Breast epithelium (tissue), 4 donors: ENCODE measurements around the gene INHA. TPM values are rescaled to one million over a fixed set of nuclear protein-coding genes. Genes with fewer than 3 reads are reported as not detected.

ENCODE experiments used
- DNase-seq, 2 donors: peaks; one replicate each; pipeline ENCODE4 v3.0.0-alpha.2; 2019; ENCODE audit warnings: low spot score in 2 of 2
- H3K27ac ChIP-seq, 2 donors: fragments of 200-600 bp; sonication (generic) in 1 of 2; one replicate each; pipeline ENCODE4 v1.5.1; 2016 to 2019; ENCODE audit warnings: mild to moderate bottlenecking in 1 of 2
- H3K27me3 ChIP-seq, 2 donors: fragments of 200-600 bp; sonication (generic) in 1 of 2; one replicate each; pipeline versions ENCODE4 v1.5.1 to v1.6.0; 2017 to 2019; ENCODE audit warnings: control low read depth in 1 of 2, mild to moderate bottlenecking in 1 of 2
- H3K36me3 ChIP-seq: fragments of 200-600 bp; one replicate; pipeline ENCODE4 v1.5.1; 2019
- H3K4me1 ChIP-seq, 2 donors: fragments of 200-600 bp; sonication (generic); one replicate each; pipeline ENCODE4 v1.5.1; 2016 to 2019; ENCODE audit warnings: control low read depth in 1 of 2
- H3K4me3 ChIP-seq, 3 donors: fragments of 200-600 bp; sonication (generic); 1 replicate in 2 of 3; 2 replicates in 1 of 3; pipeline ENCODE4 v1.5.1; 2016 to 2019; ENCODE audit warnings: mild to moderate bottlenecking in 3 of 3, moderate library complexity in 2 of 3
- H3K9me3 ChIP-seq, 2 donors: fragments of 200-600 bp; sonication (generic) in 1 of 2; one replicate each; pipeline ENCODE4 v1.5.1; 2016 to 2019; ENCODE audit warnings: control low read depth in 1 of 2
- CTCF ChIP-seq, 3 donors: fragments of 450-650 bp; IDR thresholded peaks; one replicate each; pipeline ENCODE4 v1.5.1; 2016 to 2017; ENCODE audit warnings: antibody characterized with exemption in 3 of 3, mild to moderate bottlenecking in 3 of 3, moderate library complexity in 3 of 3
- POLR2A ChIP-seq: fragments of 450-650 bp; IDR thresholded peaks from one replicate; pipeline ENCODE4 v1.6.1; 2016; ENCODE audit warnings: antibody characterized with exemption, mild to moderate bottlenecking, moderate library complexity
- POLR2AphosphoS5 ChIP-seq, 3 donors: sonication (generic); formaldehyde crosslinking; IDR thresholded peaks; one replicate each; pipeline ENCODE4 v1.6.1; 2017; ENCODE audit warnings: antibody characterized with exemption in 3 of 3
- intact Hi-C: fragments of 100-400 bp; cut with DNase I; formaldehyde crosslinking; loops from one replicate; pipeline ENCODE4 v1.15.1; 2023; ENCODE audit warnings: low total_unique reads
- total RNA-seq, 3 donors: library from RNA; depleted of rRNA; stranded (reverse); fragments of >200 nt; gene quantifications; one replicate each; pipeline ENCODE4 v1.1.0, GENCODE V29; 2016

The INHA gene
- total RNA-seq, 3 donors from 2014 or later: 0.64 to 0.73 TPM; not detected in 1

GRCh38 chr2:219553463-219553963, 18.6 kb upstream of the INHA start:
- TF ChIP-seq POLR2AphosphoS5 (IDR thresholded peaks at IDR 0.05) (no peak), POLR2A (no peak), CTCF (IDR thresholded peaks at IDR 0.05) (no peak)
- H3K36me3 ChIP-seq: no peaks in the 10 kb centered on the region
- no peaks in the 10 kb centered on the region for H3K9me3 ChIP-seq
- no peak overlapping the region for H3K27ac ChIP-seq
- H3K4me3 ChIP-seq: peak overlapping the region in 1 of 3 donors; percentile 76
- H3K27me3 ChIP-seq: no peaks in the 10 kb centered on the region
- intact Hi-C loops: no loop called here
- DNase-seq: no peak
- peaks cover 5 to 6% of the 10 kb centered on the region in 2 donors for H3K4me1 ChIP-seq

DNA sequence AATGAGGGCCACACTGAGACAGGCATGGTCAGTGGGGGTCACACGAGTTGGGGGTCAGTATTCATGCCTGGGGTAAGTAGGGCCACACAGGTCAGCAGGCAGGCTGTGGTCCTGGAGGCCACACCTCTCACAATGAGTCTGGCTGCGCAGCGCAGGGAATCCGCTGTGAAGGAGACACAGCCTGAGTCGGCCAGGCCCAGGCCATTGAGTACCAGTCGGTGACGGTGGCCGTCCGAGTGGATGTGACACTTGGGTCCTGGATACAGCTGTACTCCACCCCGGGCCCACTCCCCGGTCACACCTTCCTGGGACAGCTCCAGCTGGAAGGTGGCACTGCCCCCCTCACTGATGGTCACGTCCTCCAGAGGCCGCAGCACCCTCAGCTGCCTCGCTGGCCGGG, 17.8 kb upstream of the INHA start:
- Histone ChIP-seq H3K9me3 (no peaks in the 10 kb centered on the region), H3K27ac (no peak overlapping the region), H3K36me3 (no peaks in the 10 kb centered on the region), H3K27me3 (no peaks in the 10 kb centered on the region), H3K4me3 (no peak overlapping the region), H3K4me1 (peaks cover 5 to 6% of the 10 kb centered on the region in 2 donors)
- intact Hi-C loops: no loop called here
- no peak for DNase-seq
- no peak for TF ChIP-seq POLR2A
- TF ChIP-seq CTCF (IDR thresholded peaks at IDR 0.05): no peak
- no peak for TF ChIP-seq POLR2AphosphoS5 (IDR thresholded peaks at IDR 0.05)

DNA sequence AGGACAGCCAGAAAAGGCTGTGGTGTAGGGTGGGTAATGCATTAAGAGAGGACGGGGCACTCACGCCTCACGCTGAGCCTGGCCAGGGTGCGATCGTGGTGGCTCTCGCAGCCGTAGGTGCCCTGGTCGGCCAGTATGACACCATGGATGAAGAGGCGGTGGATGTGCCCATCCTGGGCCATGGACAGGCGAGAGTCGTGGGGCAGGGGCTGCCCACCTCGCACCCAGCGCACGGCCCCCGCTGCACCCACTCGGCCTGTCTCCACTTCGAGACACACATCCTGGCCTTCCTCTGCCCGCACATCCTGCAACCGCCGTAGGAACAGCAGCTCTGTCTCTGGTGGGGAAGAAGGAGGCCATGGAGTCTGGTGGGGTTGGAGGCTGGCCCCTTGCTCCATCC, 16.2 kb upstream of the INHA start:
- peaks cover 5 to 6% of the 10 kb centered on the region in 2 donors for H3K4me1 ChIP-seq
- no peaks in the 10 kb centered on the region for H3K9me3 ChIP-seq
- no peak overlapping the region for H3K4me3 ChIP-seq
- intact Hi-C loops: no loop called here
- no peaks in the 10 kb centered on the region for H3K36me3 ChIP-seq
- H3K27ac ChIP-seq: no peak overlapping the region
- no peak for TF ChIP-seq POLR2AphosphoS5 (IDR thresholded peaks at IDR 0.05)
- no peak for TF ChIP-seq CTCF (IDR thresholded peaks at IDR 0.05)
- no peak for TF ChIP-seq POLR2A
- DNase-seq: no peak
- H3K27me3 ChIP-seq: no peaks in the 10 kb centered on the region

DNA sequence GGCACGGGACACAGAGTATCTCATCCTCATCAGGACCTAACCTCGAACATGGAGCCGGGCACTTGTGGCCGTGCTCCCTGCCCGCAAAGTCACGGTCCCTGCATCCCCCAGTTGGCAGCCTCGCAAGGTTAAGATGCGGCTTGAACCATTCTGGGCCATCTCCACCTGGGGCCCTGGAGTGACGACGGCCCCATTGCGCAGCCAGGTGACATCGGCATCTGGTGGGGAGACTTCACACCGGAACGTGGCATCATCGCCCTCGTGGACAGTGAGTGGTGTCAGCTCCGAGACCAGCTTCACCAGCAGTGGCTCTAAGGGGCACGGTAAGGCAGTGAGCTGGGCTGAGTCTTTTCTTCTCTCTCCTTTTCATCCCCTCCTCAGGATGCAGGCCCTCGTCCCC, 15.7 kb upstream of the INHA start:
- no peak for DNase-seq
- no peak overlapping the region for H3K27ac ChIP-seq

DNA sequence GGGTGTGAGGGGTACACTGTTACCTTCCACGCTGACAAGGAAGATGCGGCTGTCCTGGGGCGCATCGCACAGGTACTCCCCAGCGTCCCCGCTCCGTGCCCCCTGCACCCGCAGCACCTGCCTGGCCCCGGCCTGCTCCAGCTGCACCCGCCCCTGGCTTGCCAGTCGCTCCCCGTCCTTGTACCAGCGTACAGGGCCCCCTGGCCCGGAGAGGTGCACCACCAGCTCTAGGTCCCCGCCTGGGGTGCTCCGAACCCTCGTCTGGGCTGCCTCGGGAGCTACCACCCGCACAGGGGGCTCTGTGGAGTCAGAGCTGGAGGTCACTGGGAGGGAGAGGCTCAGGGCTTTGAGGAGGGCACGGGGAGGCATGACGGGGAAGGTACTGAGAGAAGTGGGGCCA, 14.8 kb upstream of the INHA start:
- Histone ChIP-seq H3K27me3 (no peaks in the 10 kb centered on the region), H3K4me1 (no peaks in the 10 kb centered on the region), H3K9me3 (no peaks in the 10 kb centered on the region), H3K27ac (no peak overlapping the region), H3K36me3 (no peaks in the 10 kb centered on the region), H3K4me3 (no peak overlapping the region)
- intact Hi-C loops: no loop called here
- no peak for TF ChIP-seq POLR2AphosphoS5 (IDR thresholded peaks at IDR 0.05)
- no peak for TF ChIP-seq POLR2A
- TF ChIP-seq CTCF (IDR thresholded peaks at IDR 0.05): no peak
- DNase-seq: no peak

More for the DNA sequence above, 15.7 kb upstream of the INHA start:
- H3K27me3 ChIP-seq: no peaks in the 10 kb centered on the region
- H3K4me1 ChIP-seq: peaks cover 5% of the 10 kb centered on the region in 2 donors
- H3K36me3 ChIP-seq: no peaks in the 10 kb centered on the region
- TF ChIP-seq CTCF (IDR thresholded peaks at IDR 0.05) (no peak), POLR2AphosphoS5 (IDR thresholded peaks at IDR 0.05) (no peak), POLR2A (no peak)
- no peaks in the 10 kb centered on the region for H3K9me3 ChIP-seq
- H3K4me3 ChIP-seq: no peak overlapping the region
- intact Hi-C loops: no loop called here
